Adipocyte (in vitro differentiated cells): ENCODE results near the gene SLC25A21.
"Not testable (repeated sequence)": the region's sequence is repeated elsewhere in the genome, so short reads cannot be mapped to it uniquely, and the experiment has no call there.

Experiments
- DNase-seq: peaks from one replicate; pipeline ENCODE4 v3.0.0-alpha.2; 2015; ENCODE audit warnings: low read depth
- H3K27me3 ChIP-seq: replicated peaks from 2 replicates; pipeline ENCODE4 v1.7.0; 2013; ENCODE audit warnings: mild to moderate bottlenecking, low read length, moderate library complexity; ENCODE audit not compliant: control insufficient read depth, insufficient read depth
- H3K36me3 ChIP-seq: 2 replicates; pipeline ENCODE4 v1.7.0; 2013; ENCODE audit warnings: low read length, mild to moderate bottlenecking, moderate library complexity; ENCODE audit not compliant: control insufficient read depth, insufficient read depth, severe bottlenecking
- H3K4me1 ChIP-seq: 2 replicates; pipeline ENCODE4 v1.7.0; 2013; ENCODE audit warnings: mild to moderate bottlenecking, low read length, moderate library complexity; ENCODE audit not compliant: control insufficient read depth, insufficient read depth
- H3K4me3 ChIP-seq: 2 replicates; pipeline ENCODE4 v1.7.0; 2013; ENCODE audit warnings: mild to moderate bottlenecking, low read length, moderate library complexity
- H3K9ac ChIP-seq: 2 replicates; pipeline ENCODE4 v1.7.0; 2013; ENCODE audit warnings: mild to moderate bottlenecking, low read length, moderate library complexity
- H3K9me3 ChIP-seq: 2 replicates; pipeline ENCODE4 v1.7.0; 2013; ENCODE audit warnings: mild to moderate bottlenecking, low read length, moderate library complexity; ENCODE audit not compliant: control insufficient read depth

Gene SLC25A21

DNA sequence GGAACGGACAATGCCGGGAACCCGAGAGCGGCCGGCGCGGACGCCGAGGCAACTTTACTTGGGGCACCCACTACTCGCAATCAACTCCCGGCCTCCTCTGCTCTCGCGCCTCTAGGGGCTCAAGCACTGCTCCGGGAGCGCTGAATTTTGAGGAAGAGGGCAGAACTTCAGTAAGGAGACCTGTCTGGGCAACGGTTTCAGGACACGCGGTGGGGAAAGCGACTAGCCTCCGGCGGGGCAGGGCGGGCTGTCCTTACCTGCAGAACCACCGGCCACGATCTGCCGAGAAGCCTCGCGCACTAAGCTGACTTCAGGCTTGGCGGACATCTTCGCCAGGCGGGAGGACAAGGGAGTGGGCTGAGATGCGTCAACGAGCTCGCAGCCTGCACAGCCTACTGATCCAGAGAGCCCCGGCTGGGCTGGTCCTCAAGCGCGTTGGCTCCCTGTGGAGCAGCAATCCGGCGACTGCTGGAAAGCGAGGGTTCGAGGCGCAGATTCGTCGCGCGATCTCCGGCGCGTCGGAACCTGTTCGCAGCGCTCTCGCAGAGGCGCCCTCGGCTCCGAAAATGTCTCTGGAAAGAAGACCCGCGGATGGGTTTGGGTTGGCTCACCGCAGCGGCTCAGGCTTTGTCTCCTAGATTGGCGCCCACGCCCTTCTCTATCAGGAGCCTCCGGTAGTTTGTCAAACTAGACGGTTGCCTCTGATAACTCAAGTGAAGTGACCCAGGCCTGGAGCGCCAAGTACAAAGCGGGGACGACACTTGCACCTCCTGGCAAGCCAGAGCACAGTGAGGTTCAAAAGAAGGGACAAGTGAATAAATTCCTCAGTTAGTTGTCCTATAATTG, at the start of gene SLC25A21:
Gene SLC25A21 (minus strand): TSS at position 583 of the 846 bp plus-strand sequence.
- peak; percentile 90 for DNase-seq
- Histone ChIP-seq H3K36me3 (no peaks in the 10 kb centered on the region), H3K9ac (peak within 1 kb of the TSS; percentile 86), H3K4me3 (peak within 1 kb of the TSS; percentile 95), H3K27me3 (no peaks in the 10 kb centered on the region), H3K9me3 (no peaks in the 10 kb centered on the region), H3K4me1 (peaks cover 8% of the 10 kb centered on the region)

DNA sequence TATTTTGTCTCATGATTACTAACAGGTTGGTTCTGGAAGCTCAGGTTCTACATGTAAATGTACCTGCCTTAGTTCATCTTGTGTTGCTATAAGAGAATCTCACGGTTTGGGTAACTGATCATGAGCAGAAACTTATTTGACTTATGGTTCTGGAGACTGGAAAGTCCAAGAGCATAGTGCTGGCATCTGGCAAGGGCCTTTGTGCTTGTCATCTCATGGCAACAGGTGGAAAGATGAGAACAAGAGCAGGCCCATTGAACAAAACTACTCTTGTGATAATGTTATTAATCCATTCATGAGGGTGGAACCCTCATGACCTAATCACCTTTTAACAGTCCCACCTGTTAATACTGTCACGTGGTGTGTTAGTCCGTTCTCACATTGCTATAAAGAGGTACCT, 48.7 kb upstream of the SLC25A21 start:
- no peak overlapping the region for H3K9ac ChIP-seq
- no peaks in the 10 kb centered on the region for H3K36me3 ChIP-seq
- no peaks in the 10 kb centered on the region for H3K27me3 ChIP-seq
- no peaks in the 10 kb centered on the region for H3K4me1 ChIP-seq
- no peak overlapping the region for H3K4me3 ChIP-seq
- no peak for DNase-seq
- no peaks in the 10 kb centered on the region for H3K9me3 ChIP-seq

DNA sequence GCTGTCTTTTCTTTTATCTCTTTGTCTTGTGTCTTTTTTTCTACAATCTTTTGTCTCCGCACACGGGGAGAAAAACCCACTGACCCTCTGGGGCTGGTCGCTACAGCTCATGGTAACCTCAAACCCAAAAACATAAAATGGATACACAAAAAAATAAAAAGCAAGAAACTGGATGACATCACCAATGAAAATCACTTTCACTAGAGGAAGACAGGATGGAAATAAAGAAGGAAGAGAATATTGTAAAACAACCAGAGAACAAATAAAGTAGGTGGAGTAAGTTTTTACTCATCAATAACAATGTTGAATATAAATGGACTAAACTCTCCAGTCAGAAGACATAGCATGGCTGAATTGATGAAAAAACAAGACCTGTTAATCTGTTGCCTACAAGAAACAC, 42.9 kb upstream of the SLC25A21 start:
- no peak for DNase-seq
- Histone ChIP-seq H3K4me1 (no peaks in the 10 kb centered on the region), H3K36me3 (no peaks in the 10 kb centered on the region), H3K9me3 (no peaks in the 10 kb centered on the region), H3K27me3 (no peaks in the 10 kb centered on the region), H3K4me3 (no peak overlapping the region), H3K9ac (no peak overlapping the region)

DNA sequence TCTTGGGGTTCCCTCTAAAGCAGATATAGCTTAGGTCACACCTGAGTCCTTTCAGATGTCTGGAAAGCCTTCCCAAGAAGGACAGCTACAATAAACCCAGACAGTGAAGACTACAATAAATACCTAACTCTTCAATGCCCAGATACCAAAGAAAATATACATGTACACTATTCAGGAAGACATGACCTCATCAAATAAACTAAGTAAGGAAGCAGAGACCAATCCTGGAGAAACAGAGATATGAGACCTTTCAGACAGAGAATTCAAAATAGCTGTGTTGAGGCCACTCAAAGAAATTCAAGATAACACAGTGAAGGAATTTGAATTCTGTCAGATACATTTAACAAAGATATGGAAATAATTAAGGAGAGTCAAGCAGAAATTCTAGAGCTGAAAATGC, 40.6 kb upstream of the SLC25A21 start:
- no peak for DNase-seq
- no peak overlapping the region for H3K9ac ChIP-seq
- no peaks in the 10 kb centered on the region for H3K36me3 ChIP-seq
- H3K4me1 ChIP-seq, result no peaks in the 10 kb centered on the region
- H3K4me3 ChIP-seq, result no peak overlapping the region
- H3K9me3 ChIP-seq, result no peaks in the 10 kb centered on the region
- H3K27me3 ChIP-seq, result no peaks in the 10 kb centered on the region

DNA sequence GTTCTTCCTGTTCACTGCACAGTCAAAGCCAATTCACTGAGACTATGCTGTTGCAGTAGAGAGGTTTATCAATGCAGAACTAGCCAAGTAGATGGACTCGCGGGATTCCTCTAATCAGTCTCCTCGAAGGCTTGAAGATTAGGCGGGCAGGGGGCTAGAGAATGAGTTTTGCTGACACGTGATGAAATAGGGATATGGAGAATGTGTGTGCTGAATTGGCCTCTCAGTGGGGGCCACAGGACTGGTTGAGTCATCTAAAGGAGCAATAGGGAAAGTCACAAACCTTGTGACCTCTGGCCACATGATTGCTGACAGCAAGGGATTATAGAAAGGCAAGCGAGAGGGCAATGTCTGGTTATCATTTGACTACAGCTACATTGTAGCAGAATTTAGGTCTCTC, 38.0 kb upstream of the SLC25A21 start:
- Histone ChIP-seq H3K9ac (no peak overlapping the region), H3K9me3 (peaks cover 5% of the 10 kb centered on the region), H3K36me3 (no peaks in the 10 kb centered on the region), H3K4me3 (no peak overlapping the region), H3K4me1 (no peaks in the 10 kb centered on the region), H3K27me3 (no peaks in the 10 kb centered on the region)
- no peak for DNase-seq

DNA sequence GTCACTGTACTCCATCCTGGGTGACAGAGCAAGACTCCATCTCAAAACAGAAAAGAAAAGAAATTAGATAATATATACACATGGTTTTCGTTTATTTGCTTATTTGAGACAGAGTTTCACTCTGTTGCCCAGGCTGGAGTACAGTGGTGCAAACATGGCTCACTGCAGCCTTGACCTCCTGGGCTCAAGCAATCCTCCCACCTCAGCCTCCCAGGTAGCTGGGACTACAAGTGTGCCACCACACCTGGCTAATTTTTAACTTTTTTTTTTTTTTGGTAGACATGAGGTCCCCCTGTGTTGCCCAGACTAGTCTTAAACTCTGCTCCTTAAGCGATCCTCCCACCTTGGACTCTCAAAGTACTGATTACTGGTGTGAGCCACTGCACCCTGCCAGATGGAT, 37.2 kb upstream of the SLC25A21 start:
- not testable (repeated sequence) for H3K27me3 ChIP-seq, H3K36me3 ChIP-seq, H3K4me1 ChIP-seq, H3K4me3 ChIP-seq, H3K9ac ChIP-seq, DNase-seq, H3K9me3 ChIP-seq

DNA sequence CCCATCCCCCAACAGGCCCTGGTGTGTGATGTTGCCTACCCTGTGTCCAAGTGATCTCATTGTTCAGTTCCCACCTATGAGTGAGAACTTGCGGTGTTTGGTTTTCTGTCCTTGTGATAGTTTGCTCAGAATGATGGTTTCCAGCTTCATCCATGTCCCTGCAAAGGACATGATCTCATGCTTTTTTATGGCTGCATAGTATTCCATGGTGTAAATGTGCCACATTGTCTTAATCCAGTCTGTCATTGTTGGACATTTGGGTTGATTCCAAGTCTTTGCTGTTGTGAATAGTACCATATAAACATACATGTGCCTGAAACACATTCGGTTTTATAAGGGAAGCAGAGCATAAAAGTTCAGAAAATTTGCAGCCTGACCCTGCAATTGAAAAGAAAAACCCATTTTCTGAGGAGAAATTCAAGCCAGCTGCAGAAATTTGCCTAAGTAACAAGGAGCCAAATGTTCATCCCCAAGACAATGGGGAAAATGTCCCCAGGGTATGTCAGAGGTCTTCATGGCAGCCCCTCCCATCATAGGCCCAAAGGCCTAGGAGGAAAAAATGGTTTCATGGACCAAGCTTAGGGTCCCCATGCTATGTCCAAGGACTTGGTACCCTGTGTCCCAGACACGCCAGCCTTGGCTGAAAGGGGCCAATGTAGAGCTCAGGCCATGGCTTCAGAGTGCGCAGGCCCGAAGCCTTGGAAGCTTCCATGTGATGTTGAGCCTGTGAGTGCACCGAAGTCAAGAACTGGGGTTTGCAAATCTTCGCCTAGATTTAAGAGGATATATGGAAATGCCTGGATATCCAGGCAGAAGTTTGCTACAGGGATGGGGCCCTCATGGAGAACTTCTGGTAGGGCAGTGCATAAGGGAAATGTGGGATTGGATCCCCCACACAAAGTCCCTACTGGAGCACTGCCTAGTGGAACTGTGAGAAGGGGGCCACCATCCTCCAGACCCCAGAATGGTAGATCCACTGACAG, 33.5 kb upstream of the SLC25A21 start:
- H3K36me3 ChIP-seq, H3K9ac ChIP-seq, H3K4me3 ChIP-seq, H3K4me1 ChIP-seq, H3K27me3 ChIP-seq, DNase-seq, H3K9me3 ChIP-seq: not testable (repeated sequence)

DNA sequence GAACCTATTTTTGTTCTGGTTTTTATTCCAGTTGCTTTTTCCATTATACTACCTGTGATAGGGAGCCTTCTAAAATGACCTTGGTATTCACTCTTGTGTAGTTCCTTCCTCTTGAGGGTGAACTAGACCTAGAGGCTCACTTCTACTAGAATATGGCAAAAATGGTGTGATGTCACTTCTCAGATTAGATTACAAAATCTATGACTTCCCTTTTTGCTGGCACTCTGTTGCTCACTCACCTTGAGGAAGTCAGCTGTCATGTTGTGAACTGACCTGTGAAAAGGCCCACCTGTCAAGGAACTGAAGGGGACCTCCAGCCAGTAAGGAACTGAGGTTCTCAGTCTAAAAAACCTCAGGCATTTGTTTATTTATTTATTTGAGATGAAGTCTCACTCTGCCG, 31.0 kb upstream of the SLC25A21 start:
- H3K9ac ChIP-seq, result no peak overlapping the region
- no peak overlapping the region for H3K4me3 ChIP-seq
- H3K27me3 ChIP-seq, result no peaks in the 10 kb centered on the region
- H3K36me3 ChIP-seq, result no peaks in the 10 kb centered on the region
- peaks cover 5% of the 10 kb centered on the region for H3K9me3 ChIP-seq
- H3K4me1 ChIP-seq, result peaks cover 3% of the 10 kb centered on the region
- DNase-seq, result no peak

DNA sequence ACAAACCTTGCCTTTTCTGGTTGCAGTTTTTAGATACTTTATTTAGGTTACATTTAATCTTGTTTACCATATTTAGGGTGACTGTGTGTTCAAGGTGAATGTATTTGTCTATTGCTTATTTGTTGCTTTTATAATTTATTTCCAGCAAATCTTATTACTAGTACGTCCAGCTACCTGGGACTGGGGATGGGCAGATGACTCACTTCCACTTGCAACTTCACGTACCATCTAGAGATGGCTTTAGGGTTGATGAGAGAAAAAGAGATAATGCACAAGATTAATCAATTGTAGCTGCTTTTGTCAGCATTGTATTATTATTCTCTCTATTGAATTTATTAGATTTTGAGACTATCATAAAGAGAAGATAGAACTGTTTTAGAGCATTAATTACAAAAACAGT, 30.4 kb upstream of the SLC25A21 start:
- H3K4me3 ChIP-seq, result no peak overlapping the region
- H3K4me1 ChIP-seq, result peaks cover 6% of the 10 kb centered on the region
- H3K9me3 ChIP-seq, result peaks cover 5% of the 10 kb centered on the region
- no peaks in the 10 kb centered on the region for H3K27me3 ChIP-seq
- no peak for DNase-seq
- no peaks in the 10 kb centered on the region for H3K36me3 ChIP-seq
- no peak overlapping the region for H3K9ac ChIP-seq

DNA sequence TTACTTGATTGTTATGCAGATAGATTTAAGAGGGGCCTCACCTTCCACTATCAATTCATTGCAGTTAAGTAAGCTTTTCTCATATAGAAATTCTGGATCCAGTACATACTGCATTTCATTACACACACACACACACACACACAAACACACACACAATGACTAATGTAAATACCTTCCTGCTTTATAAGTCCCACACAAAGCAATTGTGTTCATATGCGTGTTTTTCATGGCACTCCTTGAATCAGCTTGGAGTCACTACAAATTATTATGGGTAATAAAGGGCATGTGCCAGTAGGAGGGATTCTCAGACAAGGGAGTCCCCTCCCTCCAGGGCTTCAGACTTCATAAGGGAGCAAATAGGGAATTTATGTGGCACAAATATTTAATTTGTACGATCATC, 29.9 kb upstream of the SLC25A21 start:
- peaks cover 6% of the 10 kb centered on the region for H3K4me1 ChIP-seq
- no peaks in the 10 kb centered on the region for H3K27me3 ChIP-seq
- no peak overlapping the region for H3K9ac ChIP-seq
- no peak overlapping the region for H3K4me3 ChIP-seq
- no peak for DNase-seq
- peaks cover 5% of the 10 kb centered on the region for H3K9me3 ChIP-seq
- no peaks in the 10 kb centered on the region for H3K36me3 ChIP-seq

DNA sequence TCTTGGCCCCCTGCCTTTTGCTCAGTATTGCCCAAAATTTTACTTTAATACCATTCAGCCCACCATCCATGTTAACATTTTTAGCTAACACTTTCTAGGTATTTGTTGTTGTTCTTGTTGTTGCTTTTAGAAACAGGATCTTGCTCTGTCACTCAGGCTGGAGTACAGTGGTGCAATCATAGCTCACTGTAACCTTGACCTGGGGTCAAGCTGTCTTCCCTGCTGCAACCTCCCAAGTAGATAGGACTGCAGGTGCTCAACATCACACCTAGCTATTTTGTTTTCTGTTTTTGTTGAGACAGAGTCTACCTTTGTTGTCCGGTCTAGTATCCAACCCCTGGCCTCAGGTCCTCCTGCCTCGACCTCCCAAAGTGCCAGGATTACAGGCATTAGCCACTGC, 29.3 kb upstream of the SLC25A21 start:
- peaks cover 12% of the 10 kb centered on the region for H3K4me1 ChIP-seq
- H3K9ac ChIP-seq, result no peak overlapping the region
- peaks cover 5% of the 10 kb centered on the region for H3K9me3 ChIP-seq
- H3K4me3 ChIP-seq, result no peak overlapping the region
- H3K27me3 ChIP-seq, result no peaks in the 10 kb centered on the region
- no peaks in the 10 kb centered on the region for H3K36me3 ChIP-seq
- no peak for DNase-seq
